HG03108 (cell line): ENCODE results near the gene MYO10.
"Not testable (repeated sequence)": the region's sequence is repeated elsewhere in the genome, so short reads cannot be mapped to it uniquely, and the experiment has no call there.

Source experiments
- ATAC-seq: cut with Tn5 transposase; IDR thresholded peaks from one replicate; pipeline ENCODE4 v1.9.1; 2021; ENCODE audit warnings: moderate library complexity; ENCODE audit not compliant: unreplicated experiment

The MYO10 gene

GRCh38 chr5:16831326-16831725, 104.8 kb downstream of the MYO10 start:
- not testable (repeated sequence) for ATAC-seq

DNA sequence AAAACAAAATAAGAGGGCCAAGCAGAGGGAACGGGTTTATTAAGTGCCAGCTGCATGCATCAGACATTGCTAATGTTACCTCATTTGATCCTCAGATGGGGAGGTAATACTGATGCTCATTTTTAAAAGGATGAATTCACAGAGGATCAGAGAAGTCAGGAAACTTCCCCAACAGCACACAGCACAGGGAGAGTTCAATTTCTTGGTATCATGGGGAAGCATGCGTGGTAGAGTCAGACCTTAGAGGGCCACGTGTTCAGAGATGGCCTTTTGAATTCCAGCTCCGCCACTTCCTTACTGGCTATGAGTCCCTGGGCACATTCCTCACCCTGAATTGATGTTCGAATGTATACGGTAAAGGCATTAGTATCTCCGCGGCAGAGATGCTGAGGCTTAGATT, 108.3 kb downstream of the MYO10 start:
- ATAC-seq: no peak

DNA sequence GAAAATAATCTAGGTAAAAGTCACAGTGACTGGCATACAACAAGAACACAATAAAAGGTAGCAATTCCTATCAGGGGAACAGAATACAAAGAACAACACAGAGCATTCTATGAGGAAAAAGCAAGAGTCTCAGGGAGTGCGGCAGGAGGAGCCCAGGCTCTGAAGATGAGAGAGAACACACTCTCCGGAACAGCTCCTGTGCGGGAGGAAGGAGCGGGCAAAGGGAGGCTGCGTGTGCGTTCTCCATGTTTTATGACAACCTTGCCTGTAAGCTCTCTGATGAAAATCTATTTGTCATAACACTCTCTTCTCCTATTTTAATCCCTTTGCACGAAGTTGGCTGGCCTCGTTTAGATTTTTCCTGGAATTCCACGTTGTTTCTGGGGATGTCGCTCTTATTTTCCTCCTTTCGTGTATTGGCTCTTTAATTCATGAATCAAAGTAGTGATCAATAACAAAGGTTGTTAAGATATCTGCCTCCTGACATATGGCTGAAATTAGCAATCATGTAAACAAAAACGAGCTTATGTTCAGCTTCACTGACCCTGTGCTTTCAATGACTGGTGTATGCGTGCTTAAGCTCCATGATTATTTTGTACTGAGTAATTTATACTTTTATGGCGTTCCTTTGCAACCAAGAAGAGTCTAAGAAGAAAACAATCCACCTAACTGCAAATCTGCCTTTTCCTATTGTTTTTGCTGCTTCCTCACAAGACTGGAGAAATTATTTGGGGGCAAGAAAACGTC, 109.5 kb downstream of the MYO10 start:
- no peak for ATAC-seq

DNA sequence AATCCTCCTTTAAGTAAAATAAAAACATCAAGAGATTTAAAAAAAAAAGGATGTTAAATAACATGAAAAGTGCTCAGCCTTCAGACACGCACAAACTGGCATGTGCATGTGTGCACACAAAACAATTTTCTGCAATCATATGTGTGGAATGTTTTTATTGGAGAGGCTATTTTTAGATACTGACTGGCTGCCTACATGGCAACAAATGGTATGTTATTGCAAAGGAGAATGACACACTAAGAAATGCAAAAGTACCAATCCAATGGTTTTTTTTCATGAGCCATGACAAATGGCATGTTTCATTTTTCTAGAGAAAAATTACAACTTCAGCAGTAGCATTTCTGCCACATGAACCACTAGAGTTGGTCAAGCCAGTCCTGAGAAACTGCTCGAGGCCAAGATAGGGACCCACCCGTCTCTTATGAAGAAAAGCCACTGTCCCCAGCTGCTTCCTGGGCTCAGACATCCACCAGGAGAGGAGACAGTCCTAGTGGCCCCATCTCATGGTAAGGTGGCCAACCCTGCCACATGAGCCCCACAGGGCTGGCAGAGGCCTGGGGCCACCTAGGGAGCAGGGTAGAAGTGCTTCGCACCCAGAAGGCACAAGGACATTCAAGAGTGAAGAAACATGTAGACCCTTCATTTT, 116.4 kb downstream of the MYO10 start:
- ATAC-seq: no peak

- ATAC-seq: no peak
These were observed 120.7 kb downstream of the MYO10 start for GRCh38 chr5:16815432-16815831.

- no peak for ATAC-seq
These were observed 123.2 kb downstream of the MYO10 start for GRCh38 chr5:16812911-16813310.

GRCh38 chr5:16812448-16812847, 123.6 kb downstream of the MYO10 start:
- ATAC-seq: no peak

GRCh38 chr5:16810208-16810854, 125.8 kb downstream of the MYO10 start:
- no peak for ATAC-seq

- ATAC-seq: no peak
These were observed 126.5 kb downstream of the MYO10 start for GRCh38 chr5:16809395-16810207.

GRCh38 chr5:16809010-16809394, 127.1 kb downstream of the MYO10 start:
- ATAC-seq: no peak

DNA sequence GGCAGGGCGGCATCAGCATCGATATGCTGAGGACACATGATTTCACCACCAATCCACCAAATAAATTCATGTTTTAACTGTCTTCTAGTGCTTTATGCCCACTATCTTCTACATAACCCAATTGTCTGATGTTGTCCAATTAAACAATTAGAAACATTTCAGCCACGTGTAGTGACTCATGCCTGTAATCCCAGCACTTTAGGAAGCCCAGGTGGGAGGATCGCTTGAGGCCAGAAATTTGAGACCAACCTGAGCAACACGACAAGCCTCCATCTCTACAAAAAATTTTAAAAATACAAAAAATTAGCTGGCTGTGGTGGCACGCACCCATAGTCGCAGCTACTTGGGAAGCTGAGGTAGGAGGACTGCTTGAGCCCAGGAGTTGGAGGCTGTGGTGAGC, 128.1 kb downstream of the MYO10 start:
- no peak for ATAC-seq

DNA sequence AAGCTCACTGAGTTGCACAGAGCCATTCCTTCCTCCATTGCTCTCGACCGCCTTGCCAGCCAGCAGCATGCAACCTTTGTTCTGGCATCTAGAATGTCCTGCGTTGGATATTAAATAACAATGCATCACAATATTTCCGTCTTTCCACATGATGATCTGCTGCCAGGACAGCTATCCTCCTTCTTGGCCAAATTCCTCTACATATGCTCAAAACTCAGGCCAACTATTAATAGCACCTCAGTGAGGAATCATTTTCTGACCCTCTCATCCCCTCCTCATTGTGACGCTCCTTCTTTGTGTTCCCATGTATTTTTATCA, 128.6 kb downstream of the MYO10 start:
- ATAC-seq: no peak

DNA sequence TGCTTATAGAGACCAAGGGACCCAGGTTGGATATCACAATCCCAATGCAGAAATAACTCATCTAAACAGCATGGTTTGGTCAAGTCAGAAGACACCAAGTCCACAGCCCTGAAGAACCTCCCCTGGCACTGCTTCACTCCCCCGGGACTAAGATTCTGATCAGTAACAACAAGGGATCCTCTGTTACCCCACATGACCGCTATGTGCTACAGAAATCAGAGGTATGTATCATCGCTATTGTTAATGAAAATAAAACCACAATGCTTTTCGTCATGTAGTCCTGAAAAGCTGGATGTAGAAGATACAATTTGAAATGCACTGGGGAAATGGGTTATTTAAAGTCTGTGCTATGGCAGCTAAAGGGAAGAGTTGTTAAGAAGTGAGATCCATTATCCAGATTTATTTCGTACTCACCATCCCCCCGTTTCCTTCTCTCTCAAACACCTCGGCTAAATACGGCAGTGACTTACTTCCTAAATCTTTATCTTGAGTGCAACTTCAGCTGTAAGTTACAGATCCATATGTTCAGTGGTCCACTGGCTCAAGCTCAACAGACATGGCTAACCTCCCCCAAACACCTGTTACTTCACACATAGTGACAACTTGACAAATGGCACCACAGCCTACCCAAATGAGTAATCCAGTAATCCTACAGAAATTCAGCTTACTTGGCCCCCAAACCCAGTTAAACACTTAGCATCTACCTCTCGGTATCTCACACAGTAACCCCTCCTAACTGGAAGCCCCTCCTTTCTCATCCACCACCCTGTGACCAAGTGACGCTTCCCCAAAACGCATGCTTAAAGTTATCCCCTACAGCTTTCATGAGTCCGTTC, 129.2 kb downstream of the MYO10 start:
- ATAC-seq: no peak

DNA sequence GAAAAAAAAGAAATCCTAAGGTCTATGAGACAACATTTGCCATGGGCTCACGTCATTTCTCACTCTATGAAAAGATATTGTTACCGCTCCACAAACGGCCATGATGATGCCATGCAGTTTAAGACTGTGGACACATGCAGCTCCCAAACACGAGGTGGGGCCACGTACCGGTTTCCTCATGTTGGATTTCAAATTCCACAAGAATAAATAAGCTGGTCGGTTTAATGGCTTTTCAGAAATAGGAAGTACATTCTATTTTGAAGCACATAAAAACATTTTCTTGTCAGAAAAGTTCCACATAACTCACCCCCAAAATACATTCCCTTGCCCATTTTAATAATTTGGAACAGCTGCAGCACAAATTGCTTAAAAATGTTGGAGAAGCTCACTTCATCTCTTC, 130.6 kb downstream of the MYO10 start:
- ATAC-seq: no peak

DNA sequence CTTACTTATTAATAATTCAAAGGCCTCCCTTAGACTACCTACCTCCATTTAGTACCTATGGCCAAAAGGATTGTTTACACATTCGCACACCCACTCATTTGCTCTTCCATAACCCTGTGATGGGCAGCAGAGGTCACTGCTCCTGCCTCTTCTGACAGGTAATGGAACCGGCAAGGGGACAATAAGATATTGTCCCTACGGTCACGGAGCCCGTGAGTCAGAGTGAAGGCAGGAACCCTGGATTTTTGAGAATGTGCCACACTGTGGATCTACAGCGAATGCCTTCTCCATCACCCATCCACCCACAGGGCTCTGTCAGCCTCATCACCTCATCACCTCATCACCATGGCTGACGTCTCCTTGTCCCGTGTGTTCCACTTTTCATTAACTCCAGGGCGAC, 132.3 kb downstream of the MYO10 start:
- no peak for ATAC-seq

DNA sequence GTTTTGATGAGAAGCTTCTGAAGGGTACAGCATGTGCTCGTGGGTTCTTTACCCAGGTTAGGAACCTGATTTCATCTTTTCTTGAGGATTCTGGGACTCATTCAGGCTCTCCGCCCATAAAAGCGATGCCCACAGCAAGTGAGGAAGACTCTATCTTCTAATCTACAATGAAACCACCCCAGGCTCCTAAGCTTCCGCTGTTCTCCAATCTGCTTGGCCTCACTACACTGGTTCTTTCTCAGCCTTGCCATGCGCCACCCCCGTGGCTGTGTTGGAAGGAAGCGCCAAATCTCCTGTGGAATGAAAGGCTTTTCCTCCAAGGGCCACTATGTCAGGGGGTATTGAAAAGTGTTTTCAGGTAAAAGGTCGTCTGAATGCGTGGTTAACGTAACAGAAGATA, 135.6 kb downstream of the MYO10 start:
- ATAC-seq: no peak

DNA sequence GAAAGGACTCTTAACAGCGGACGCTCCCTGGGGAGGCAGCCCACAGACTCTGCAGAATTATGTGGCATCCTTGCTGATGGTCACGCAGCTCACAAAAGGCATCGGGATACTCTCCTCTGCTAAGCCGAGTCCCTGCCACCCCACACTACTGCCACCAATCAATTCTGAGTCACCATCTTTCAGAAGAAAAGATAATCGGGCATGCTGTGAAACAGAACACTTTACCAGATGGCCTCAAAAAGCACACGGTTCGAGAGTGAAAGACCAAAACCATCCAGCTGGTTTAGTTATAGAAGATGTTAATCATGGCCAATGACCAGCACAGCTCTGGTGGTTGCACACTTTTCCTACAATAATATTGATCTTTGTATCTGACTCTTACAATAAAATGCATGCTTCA, 136.3 kb downstream of the MYO10 start:
- ATAC-seq: no peak

DNA sequence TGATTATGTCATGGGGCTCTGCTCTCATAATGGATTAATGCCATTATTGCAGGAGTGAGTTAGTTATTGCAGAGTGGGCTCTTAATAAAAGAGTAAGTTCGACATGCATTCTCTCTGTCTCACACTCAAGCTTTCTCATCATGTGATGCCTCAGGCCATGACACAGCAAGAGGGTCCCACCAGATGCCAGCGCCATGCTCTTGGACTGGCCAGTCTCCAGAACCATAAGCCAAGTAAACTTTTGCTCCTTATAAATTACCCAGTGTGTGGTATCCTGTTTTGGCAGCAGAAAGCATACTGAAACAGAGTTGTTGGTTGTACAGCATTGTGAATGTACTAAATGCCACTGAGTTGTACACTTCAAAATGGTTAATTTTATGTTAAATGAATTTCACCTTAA, 138.1 kb downstream of the MYO10 start:
- no peak for ATAC-seq

GRCh38 chr5:16794269-16794913, 141.7 kb downstream of the MYO10 start:
- ATAC-seq: no peak

DNA sequence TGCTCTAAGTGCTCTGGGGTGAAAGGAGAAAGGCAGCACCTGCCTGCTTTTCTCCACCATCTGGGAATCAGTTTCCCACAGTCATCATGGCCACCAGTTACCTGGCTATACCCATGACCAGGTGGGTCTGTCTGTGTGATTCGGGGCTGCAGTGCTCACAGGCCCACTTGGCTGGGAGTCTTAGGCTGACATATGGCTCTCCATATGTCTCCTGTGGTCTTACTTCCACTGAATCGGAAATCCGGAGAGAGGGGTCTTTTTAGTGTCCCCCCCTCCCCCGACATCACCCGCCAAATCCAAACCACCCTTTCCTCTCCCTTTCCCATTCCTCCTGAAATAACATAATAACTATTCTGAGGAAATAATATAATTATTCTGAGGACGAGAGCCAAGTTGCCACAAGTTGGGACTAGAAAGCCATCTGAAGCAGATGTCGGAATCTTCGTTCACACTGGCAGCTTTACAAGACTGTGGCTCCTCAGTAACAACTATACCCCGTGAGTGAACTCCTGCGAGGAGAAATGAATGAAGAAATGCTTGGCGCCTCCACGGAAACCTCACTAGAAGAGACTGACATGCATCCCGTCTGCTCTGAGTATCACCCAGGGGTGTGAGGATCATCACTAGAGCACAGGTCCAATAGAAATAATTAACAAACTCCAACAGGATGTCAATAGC, 143.4 kb downstream of the MYO10 start:
- ATAC-seq: no peak
